CD4-positive, alpha-beta T cell treated with Interleukin-10 for 1 hour (primary cell): Measurements from ENCODE around the gene COL8A1.

ENCODE experiments used
- DNase-seq: peaks from one replicate; pipeline ENCODE4 v3.0.0-alpha.2; 2020

COL8A1 gene

GRCh38 chr3:99765042-99765942 lies 126.9 kb downstream of the COL8A1 start:
- no peak for DNase-seq

GRCh38 chr3:99767291-99767690 lies 128.9 kb downstream of the COL8A1 start:
- DNase-seq = no peak

GRCh38 chr3:99768126-99768525 lies 129.7 kb downstream of the COL8A1 start:
- no peak for DNase-seq

- no peak for DNase-seq
Observed at GRCh38 chr3:99768808-99769501, 130.6 kb downstream of the COL8A1 start.

GRCh38 chr3:99772171-99772570 lies 133.8 kb downstream of the COL8A1 start:
- DNase-seq = no peak

- no peak for DNase-seq
Observed at GRCh38 chr3:99772671-99773070, 134.3 kb downstream of the COL8A1 start.

- DNase-seq = no peak
Observed at GRCh38 chr3:99774467-99774866, 136.1 kb downstream of the COL8A1 start.

GRCh38 chr3:99776516-99777209 lies 138.3 kb downstream of the COL8A1 start:
- DNase-seq = no peak

- DNase-seq = no peak
Observed at GRCh38 chr3:99777210-99777549, 138.8 kb downstream of the COL8A1 start.

DNA sequence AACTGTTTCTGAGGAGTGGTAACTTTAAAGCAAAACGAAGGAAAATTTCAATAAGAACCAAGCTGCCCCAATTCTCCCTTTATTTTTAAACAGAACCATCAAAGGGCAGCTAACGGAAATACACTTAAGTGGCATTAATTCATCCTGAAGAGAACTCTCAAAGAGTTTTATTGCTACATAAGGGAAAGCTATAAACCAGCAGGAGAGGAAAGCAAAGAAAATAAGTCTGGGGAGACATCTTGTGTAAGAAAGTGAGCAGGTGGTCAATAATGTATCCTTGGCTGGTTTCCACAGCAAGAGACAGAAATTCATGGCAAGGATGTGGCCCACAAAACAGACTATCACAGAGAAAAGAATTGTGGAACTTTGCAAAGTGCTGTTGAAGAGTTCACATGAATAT lies 139.3 kb downstream of the COL8A1 start:
- no peak for DNase-seq

DNA sequence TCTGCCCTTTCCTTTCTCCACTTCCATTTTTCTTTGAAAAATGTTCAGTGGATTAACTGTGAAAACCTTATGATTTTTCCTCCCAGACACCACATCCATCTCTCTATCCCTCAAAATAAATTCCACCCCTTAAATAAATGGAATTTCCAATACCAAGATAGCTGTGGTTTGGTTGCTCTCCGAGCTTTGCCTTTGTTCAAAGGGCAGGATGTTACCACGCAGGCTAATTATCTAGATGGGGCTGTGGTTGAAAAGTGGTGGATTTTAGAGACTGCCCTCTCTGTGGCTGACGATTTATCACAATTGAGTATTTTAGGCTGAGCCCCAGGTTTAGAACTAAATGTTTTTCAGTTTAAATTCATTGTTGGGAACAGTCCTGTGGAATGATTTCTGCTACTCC lies 142.4 kb downstream of the COL8A1 start:
- no peak for DNase-seq

DNA sequence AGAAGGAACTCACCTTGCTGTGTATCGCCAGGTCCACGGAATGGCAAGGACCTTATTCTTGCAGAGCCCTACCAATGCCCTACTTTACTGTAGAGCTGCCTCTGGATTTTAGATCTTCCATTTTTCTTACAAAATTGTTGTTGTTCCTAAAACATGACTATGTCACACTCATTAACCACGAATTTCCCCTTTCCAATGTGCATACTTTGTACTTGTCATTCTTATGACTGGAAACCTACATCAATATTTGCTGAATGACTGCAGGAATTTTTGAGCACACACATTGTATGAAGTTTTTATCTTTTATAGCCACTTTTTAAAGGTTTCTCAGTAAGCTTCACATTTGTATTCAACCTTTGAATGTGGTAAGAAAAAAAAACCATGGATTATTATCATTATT lies 143.4 kb downstream of the COL8A1 start:
- DNase-seq = no peak

GRCh38 chr3:99783011-99783573 lies 144.7 kb downstream of the COL8A1 start:
- DNase-seq = no peak

- DNase-seq = peak; percentile 19
Observed at GRCh38 chr3:99789011-99789721, 150.8 kb downstream of the COL8A1 start.

DNA sequence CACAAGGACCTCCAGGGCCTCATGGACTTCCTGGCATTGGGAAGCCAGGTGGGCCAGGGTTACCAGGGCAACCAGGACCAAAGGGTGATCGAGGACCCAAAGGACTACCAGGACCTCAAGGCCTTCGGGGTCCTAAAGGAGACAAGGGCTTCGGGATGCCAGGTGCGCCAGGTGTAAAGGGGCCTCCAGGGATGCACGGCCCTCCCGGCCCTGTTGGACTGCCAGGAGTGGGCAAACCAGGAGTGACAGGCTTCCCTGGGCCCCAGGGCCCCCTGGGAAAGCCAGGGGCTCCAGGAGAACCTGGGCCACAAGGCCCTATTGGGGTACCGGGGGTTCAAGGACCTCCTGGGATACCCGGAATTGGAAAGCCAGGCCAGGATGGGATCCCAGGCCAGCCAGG lies 156.1 kb downstream of the COL8A1 start:
- DNase-seq = no peak

- DNase-seq = no peak
Observed at GRCh38 chr3:99795573-99795972, 157.2 kb downstream of the COL8A1 start.

DNA sequence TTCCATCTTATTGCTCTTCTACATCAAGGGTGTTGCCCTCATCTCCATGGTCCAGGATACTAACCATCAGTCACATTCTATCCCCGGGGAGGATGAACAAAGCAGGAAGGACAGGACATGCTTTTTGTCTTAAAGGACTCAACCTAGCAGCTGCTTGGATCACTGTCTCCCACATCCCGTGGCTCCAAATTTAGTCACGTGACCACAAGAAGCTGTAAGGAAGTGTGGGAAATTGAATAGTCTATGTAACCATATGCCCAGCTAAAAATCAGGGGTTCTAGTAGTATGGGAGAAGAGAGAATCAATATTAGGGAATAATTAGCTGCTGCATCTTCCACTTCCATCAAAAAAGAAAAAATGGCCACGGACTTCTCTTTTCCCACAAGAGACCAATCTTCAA lies 161.0 kb downstream of the COL8A1 start:
- DNase-seq = no peak

DNA sequence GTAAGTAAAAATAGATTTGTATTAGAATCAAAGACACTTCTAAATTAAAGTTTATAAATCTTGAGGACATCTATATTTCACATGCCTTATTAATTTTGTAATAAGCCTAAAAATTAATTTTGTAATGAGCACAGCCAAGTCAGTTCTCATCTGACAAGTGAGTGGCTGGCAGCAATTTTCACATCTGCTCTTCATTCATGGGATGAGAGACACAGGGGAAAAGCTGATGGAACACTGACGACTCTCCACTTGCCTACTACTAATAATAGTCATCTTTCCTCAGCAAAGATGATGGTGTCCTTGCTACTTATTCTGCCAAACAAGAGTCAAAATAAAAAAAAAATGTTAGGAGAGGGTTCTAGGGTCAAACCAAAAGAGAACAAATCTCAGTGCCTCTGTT lies 164.9 kb downstream of the COL8A1 start:
- DNase-seq = no peak

- no peak for DNase-seq
Observed at GRCh38 chr3:99805160-99805559, 166.8 kb downstream of the COL8A1 start.

GRCh38 chr3:99808163-99808794 lies 169.9 kb downstream of the COL8A1 start:
- DNase-seq = peak; percentile 54

- DNase-seq = no peak
Observed at GRCh38 chr3:99809565-99809964, 171.2 kb downstream of the COL8A1 start.

DNA sequence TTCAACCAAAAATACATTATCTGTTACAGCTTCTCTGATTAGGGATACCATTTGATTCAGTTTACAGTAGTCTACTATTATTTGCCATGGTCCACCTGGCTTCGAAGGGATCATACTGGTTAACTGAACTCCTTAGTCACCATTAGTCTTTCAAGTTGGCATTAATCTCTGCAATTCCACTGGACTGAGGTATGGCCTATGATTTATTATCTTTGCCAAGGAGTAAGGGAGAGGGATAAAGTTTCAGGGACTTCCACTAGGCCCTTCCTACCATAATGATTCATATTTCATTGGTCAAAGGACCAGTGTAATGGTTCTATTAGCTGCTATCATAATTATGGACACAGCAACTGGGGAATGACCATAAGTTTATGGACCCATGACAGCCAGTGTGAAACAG lies 172.0 kb downstream of the COL8A1 start:
- DNase-seq = no peak
